ENCODE results near the gene GIT1.

Gene GIT1

GRCh38 chr17:29575511-29576213, 13.8 kb downstream of the GIT1 start (continued):
- TF ChIP-seq POU6F1 (CRISPR knock-in tag; IDR thresholded peaks at IDR 0.05; ENCODE audit: borderline replicate concordance, low read depth), result no peak

GRCh38 chr17:29574732-29575510, 14.5 kb downstream of the GIT1 start:
- ATAC-seq, result no peak
- TF ChIP-seq PATZ1 (CRISPR knock-in tag; IDR thresholded peaks at IDR 0.05; ENCODE audit: borderline replicate concordance) (no peak), ISL1 (CRISPR knock-in tag; IDR thresholded peaks at IDR 0.05) (no peak), ZFP3 (CRISPR knock-in tag; IDR thresholded peaks at IDR 0.05) (no peak), ZNF8 (CRISPR knock-in tag; IDR thresholded peaks at IDR 0.05) (no peak), ZNF70 (CRISPR knock-in tag; IDR thresholded peaks at IDR 0.05) (no peak), CSRNP3 (CRISPR knock-in tag; IDR thresholded peaks at IDR 0.05) (no peak), GLIS3 (CRISPR knock-in tag; IDR thresholded peaks at IDR 0.05) (no peak), CREB5 (CRISPR knock-in tag; IDR thresholded peaks at IDR 0.05; ENCODE audit: low read depth) (no peak), CSDC2 (CRISPR knock-in tag; IDR thresholded peaks at IDR 0.05) (no peak), RARB (CRISPR knock-in tag; IDR thresholded peaks at IDR 0.05) (no peak), PPARA (CRISPR knock-in tag; IDR thresholded peaks at IDR 0.05; ENCODE audit: borderline replicate concordance) (no peak), ZC3H10 (CRISPR knock-in tag; IDR thresholded peaks at IDR 0.05) (no peak), ARNTL (CRISPR knock-in tag; IDR thresholded peaks at IDR 0.05; ENCODE audit: borderline replicate concordance, low read depth) (no peak), TSHZ2 (CRISPR knock-in tag; IDR thresholded peaks at IDR 0.05) (no peak), ZNF565 (CRISPR knock-in tag; conservative IDR thresholded peaks at IDR 0.05; ENCODE audit: low read depth) (no peak)

GRCh38 chr17:29573871-29574731, 15.3 kb downstream of the GIT1 start:
- no peak for TF ChIP-seq ARNTL (CRISPR knock-in tag; IDR thresholded peaks at IDR 0.05; ENCODE audit: borderline replicate concordance, low read depth)
- no peak for TF ChIP-seq ISL1 (CRISPR knock-in tag; IDR thresholded peaks at IDR 0.05)
- TF ChIP-seq ZFP3 (CRISPR knock-in tag; IDR thresholded peaks at IDR 0.05), result no peak
- no peak for TF ChIP-seq PATZ1 (CRISPR knock-in tag; IDR thresholded peaks at IDR 0.05; ENCODE audit: borderline replicate concordance)
- TF ChIP-seq ZNF565 (CRISPR knock-in tag; conservative IDR thresholded peaks at IDR 0.05; ENCODE audit: low read depth), result no peak
- TF ChIP-seq ZNF70 (CRISPR knock-in tag; IDR thresholded peaks at IDR 0.05), result no peak
- TF ChIP-seq OSR1 (CRISPR knock-in tag; IDR thresholded peaks at IDR 0.05), result no peak
- TF ChIP-seq PPARA (CRISPR knock-in tag; IDR thresholded peaks at IDR 0.05; ENCODE audit: borderline replicate concordance), result no peak
- no peak for TF ChIP-seq CSDC2 (CRISPR knock-in tag; IDR thresholded peaks at IDR 0.05)
- no peak for TF ChIP-seq ZC3H10 (CRISPR knock-in tag; IDR thresholded peaks at IDR 0.05)
- no peak for TF ChIP-seq TOX (CRISPR knock-in tag; IDR thresholded peaks at IDR 0.05; ENCODE audit: borderline replicate concordance)
- ATAC-seq, result no peak
